Heart right ventricle (tissue), 16 donors: ENCODE results near the gene ZNF559. TPM values are rescaled to one million over a fixed set of nuclear protein-coding genes. Genes with fewer than 3 reads are reported as not detected.
"Not testable (repeated sequence)": the region's sequence is repeated elsewhere in the genome, so short reads cannot be mapped to it uniquely, and the experiment has no call there.

Source experiments
- ATAC-seq, 8 donors: fragments of 200-7000 bp; cut with Tn5 transposase; one replicate each; pipeline ENCODE4 v1.9.1; 2020; ENCODE audit warnings: mild to moderate bottlenecking in 8 of 8, moderate library complexity in 8 of 8, moderate number of reproducible peaks in 1 of 8
- DNase-seq, 2 donors: peaks; one replicate each; pipeline ENCODE4 v3.0.0-alpha.2; 2020
- H3K27ac ChIP-seq, 10 donors: fragments of 200-600 bp; sonication (generic) in 2 of 10; one replicate each; pipeline versions ENCODE4 v1.5.0 to v1.8.0; 2020 to 2022; ENCODE audit warnings: mild to moderate bottlenecking in 3 of 10
- H3K27me3 ChIP-seq, 7 donors: fragments of 200-600 bp; one replicate each; pipeline ENCODE4 v1.8.0; 2021 to 2022; ENCODE audit warnings: mild to moderate bottlenecking in 2 of 7
- H3K36me3 ChIP-seq, 9 donors: fragments of 200-600 bp; sonication (generic) in 1 of 9; one replicate each; pipeline versions ENCODE4 v1.5.0 to v1.8.0; 2020 to 2022; ENCODE audit warnings: mild to moderate bottlenecking in 2 of 9
- H3K4me1 ChIP-seq, 9 donors: fragments of 200-600 bp; sonication (generic) in 1 of 9; one replicate each; pipeline versions ENCODE4 v1.5.0 to v1.8.0; 2020 to 2022; ENCODE audit warnings: mild to moderate bottlenecking in 4 of 9
- H3K4me3 ChIP-seq, 10 donors: fragments of 200-600 bp; sonication (generic) in 2 of 10; one replicate each; pipeline versions ENCODE4 v1.5.0 to v1.8.0; 2020 to 2022; ENCODE audit warnings: mild to moderate bottlenecking in 7 of 10, moderate library complexity in 2 of 10
- H3K9me3 ChIP-seq, 11 donors: fragments of 200-600 bp in 10 of 11; sonication (generic) in 2 of 11; one replicate each; pipeline versions ENCODE4 v1.5.0 to v1.8.0; 2013 to 2022; ENCODE audit warnings: mild to moderate bottlenecking in 2 of 11, control low read depth in 1 of 11, moderate library complexity in 1 of 11
- CTCF ChIP-seq, 9 donors: fragments of 200-600 bp; sonication (generic) in 2 of 9; IDR thresholded peaks; one replicate each; pipeline versions ENCODE4 v1.5.0 to v1.8.0; 2021 to 2022; ENCODE audit warnings: antibody characterized with exemption in 9 of 9, mild to moderate bottlenecking in 5 of 9, moderate library complexity in 1 of 9
- WGBS, 2 donors: extraction: QIAGEN DNeasy Blood & Tissue Kit; methylation state at CpG; one replicate each; pipeline ENCODE4 v1.1.7; 2013; ENCODE audit warnings: inconsistent platforms in 1 of 2; 5-methylcytosine and 5-hydroxymethylcytosine counted together
- intact Hi-C, 10 donors: fragments of 100-400 bp; cut with DNase I; formaldehyde crosslinking; loops; one replicate each; pipeline versions ENCODE4 v1.11.1 to v1.14.2; 2022
- polyA plus RNA-seq, 2 donors: library from polyadenylated mRNA; stranded (reverse); fragments of 200-250 nt; gene quantifications; one replicate each; pipeline ENCODE4 v1.2.3, GENCODE V29; 2013
- total RNA-seq, 10 donors: library from RNA; stranded (reverse); fragmentation: NEBNext Ultra II Directional in 3 of 10; extraction: Animal tissue kit (Norgen Biotek cat#: 25700) in 3 of 10; gene quantifications; one replicate each; pipeline versions ENCODE4 v1.2.1 to v1.2.4, GENCODE V29; 2021 to 2023
- donor health status: Arrhythmogenic right ventricular cardiomyopathy.
- donor health status: ischemic (EF 13 %, LVEDD 7.1; RV severe dilation, severe dysfunction).
- donor health status: healthy with polysubstance abuse.
- donor health status: DM: no; HTN: yes; CAD: no.
- donor health status: DM: no; HTN: no; CAD: no.
- donor health status: ischemic (EF 25% LVEDD 6.9; RV normal size, moderate dysfunction).
- donor health status: ischemic (EF 25% LVEDD 5.7; RV mildly dilated, moderate dysfunction).
- donor health status: healthy.
- donor health status: DM: yes; HTN: yes; CAD: no.
- donor health status: Ischemic cardiomyopathy.
- donor health status: ischemic (EF 35%, LVEDD 5.7; RV mildly dilated, moderate dysfunction).
- donor health status: nonischemic (EF 11% LVEDD 7.7; RV severe dilation, severe dysfunction).
- donor health status: DM: yes; HTN: yes; CAD: no.
- donor health status: PGD.
- donor health status: ischemic (EF 29% LVEDD 5.4; RV normal size, mild dysfunction).
- donor health status: nonischemic (EF 23%, LVEDD 6.1; RV moderate dilation, normal function).

Gene ZNF559
- total and polyA plus RNA-seq, 12 donors = 9.8 to 42.8 (median 17.5) TPM

GRCh38 chr19:9309974-9310446 lies 14.0 kb upstream of the ZNF559 start:
- Histone ChIP-seq H3K4me3 (peak overlapping the region; percentile 59 to 96 (median 82)), H3K9me3 (peaks cover 0 to 29% (median 0%) of the 10 kb centered on the region in 11 donors), H3K4me1 (peaks cover 0 to 26% (median 12%) of the 10 kb centered on the region in 9 donors), H3K36me3 (peaks cover 0 to 8% (median 1%) of the 10 kb centered on the region in 9 donors), H3K27ac (peak overlapping the region; percentile 92 to 98 (median 96)), H3K27me3 (no peaks in the 10 kb centered on the region)
- no peak for TF ChIP-seq CTCF (IDR thresholded peaks at IDR 0.05)
- intact Hi-C loops = loop anchor here in 7 of 10 donors (2.0 to 10.0 kb wide), 11 partner anchors 13 to 487 kb away; partner anchors contain the start of genes ZNF317 (in 3 of the 7), ZNF121 (in 2 of the 7), ZNF266 (in 2 of the 7) and ZNF426 (in 1 of the 7)
- DNase-seq (peak; percentile 90 to 95), ATAC-seq (peak; percentile 89 to 98 (median 95))
- WGBS, 2 donors = 6 to 8% methylated on average over 13 of the region's 13 CpGs

- no peak overlapping the region for H3K4me3 ChIP-seq
- H3K4me1 ChIP-seq = peaks cover 0 to 6% (median 2%) of the 10 kb centered on the region in 9 donors
- H3K36me3 ChIP-seq = no peaks in the 10 kb centered on the region
- DNase-seq (no peak), ATAC-seq (no peak)
- H3K27ac ChIP-seq = no peak overlapping the region
- H3K9me3 ChIP-seq = peaks cover 0 to 24% (median 0%) of the 10 kb centered on the region in 11 donors
- WGBS, 2 donors = 67 to 74% methylated on average over 4 of the region's 4 CpGs
- H3K27me3 ChIP-seq = no peaks in the 10 kb centered on the region
- no peak for TF ChIP-seq CTCF (IDR thresholded peaks at IDR 0.05)
- intact Hi-C loops = loop anchor here in 7 of 10 donors (5.0 to 10.0 kb wide), 8 partner anchors 119 to 484 kb away; partner anchors contain the start of genes ZNF266 (in 2 of the 7), ZNF121 (in 1 of the 7), ZNF317 (in 1 of the 7) and ZNF426 (in 1 of the 7)
Measured at GRCh38 chr19:9313756-9314155, 10.2 kb upstream of the ZNF559 start.

- intact Hi-C loops = loop anchor here in 3 of 10 donors (5.0 to 10.0 kb wide), 3 partner anchors 113 to 859 kb away; partner anchors contain the start of gene ZNF266 (in 2 of the 3)
- no peak for DNase-seq
- WGBS, 2 donors = 94 to 95% methylated on average over 18 to 23 of the region's 23 CpGs
Measured at GRCh38 chr19:9321338-9321737, 2.6 kb upstream of the ZNF559 start.

GRCh38 chr19:9321756-9322155 lies 2.2 kb upstream of the ZNF559 start:
- H3K27ac ChIP-seq, ATAC-seq, DNase-seq, H3K27me3 ChIP-seq, H3K4me3 ChIP-seq: not testable (repeated sequence)
- Histone ChIP-seq H3K4me1 (peaks cover 0 to 22% (median 6%) of the 10 kb centered on the region in 9 donors), H3K9me3 (peaks cover 0 to 41% (median 7%) of the 10 kb centered on the region in 11 donors), H3K36me3 (peaks cover 0 to 18% (median under 1%) of the 10 kb centered on the region in 9 donors)
- 92 to 99% methylated on average over 10 to 11 of the region's 14 CpGs for WGBS, 2 donors
- intact Hi-C loops = loop anchor here in 4 of 10 donors (2.0 to 10.0 kb wide), 4 partner anchors 13 to 859 kb away; partner anchors contain the start of genes ZNF266 (in 2 of the 4) and ZNF699 (in 1 of the 4)

More at GRCh38 chr19:9321338-9321737, 2.6 kb upstream of the ZNF559 start:
- no peak for ATAC-seq
- H3K4me1 ChIP-seq = peaks cover 0 to 22% (median 6%) of the 10 kb centered on the region in 9 donors
- H3K4me3 ChIP-seq = no peak overlapping the region
- H3K27ac ChIP-seq = no peak overlapping the region
- no peak for TF ChIP-seq CTCF (IDR thresholded peaks at IDR 0.05)
- peaks cover 0 to 14% (median 0%) of the 10 kb centered on the region in 9 donors for H3K36me3 ChIP-seq
- H3K9me3 ChIP-seq = peaks cover 0 to 39% (median 3%) of the 10 kb centered on the region in 11 donors
- no peaks in the 10 kb centered on the region for H3K27me3 ChIP-seq

- intact Hi-C loops = loop anchor here in 4 of 10 donors (2.0 to 10.0 kb wide), 4 partner anchors 13 to 860 kb away; partner anchors contain the start of genes ZNF266 (in 2 of the 4) and ZNF699 (in 1 of the 4)
- peaks cover 0 to 45% (median 10%) of the 10 kb centered on the region in 11 donors for H3K9me3 ChIP-seq
- peaks cover 0 to 22% (median 6%) of the 10 kb centered on the region in 9 donors for H3K4me1 ChIP-seq
- H3K36me3 ChIP-seq = peaks cover 0 to 22% (median 4%) of the 10 kb centered on the region in 9 donors
- not testable (repeated sequence) for DNase-seq, ATAC-seq, H3K27me3 ChIP-seq, H3K27ac ChIP-seq, H3K4me3 ChIP-seq
- WGBS, 2 donors = 95 to 96% methylated on average over 10 of the region's 10 CpGs
Measured at GRCh38 chr19:9322201-9322600, 1.8 kb upstream of the ZNF559 start.
